NCI-H2171 treated with DMSO at 0.1 percent for 48 hours (cell line): ENCODE measurements around the gene PRDX5.
A peak's percentile ranks its signal among the peaks of the same experiment; 100 is the strongest.

Experiments
- DNase-seq: peaks from one replicate; lab custom pipeline; 2025; lab: John Stamatoyannopoulos, UW

Gene PRDX5

DNA sequence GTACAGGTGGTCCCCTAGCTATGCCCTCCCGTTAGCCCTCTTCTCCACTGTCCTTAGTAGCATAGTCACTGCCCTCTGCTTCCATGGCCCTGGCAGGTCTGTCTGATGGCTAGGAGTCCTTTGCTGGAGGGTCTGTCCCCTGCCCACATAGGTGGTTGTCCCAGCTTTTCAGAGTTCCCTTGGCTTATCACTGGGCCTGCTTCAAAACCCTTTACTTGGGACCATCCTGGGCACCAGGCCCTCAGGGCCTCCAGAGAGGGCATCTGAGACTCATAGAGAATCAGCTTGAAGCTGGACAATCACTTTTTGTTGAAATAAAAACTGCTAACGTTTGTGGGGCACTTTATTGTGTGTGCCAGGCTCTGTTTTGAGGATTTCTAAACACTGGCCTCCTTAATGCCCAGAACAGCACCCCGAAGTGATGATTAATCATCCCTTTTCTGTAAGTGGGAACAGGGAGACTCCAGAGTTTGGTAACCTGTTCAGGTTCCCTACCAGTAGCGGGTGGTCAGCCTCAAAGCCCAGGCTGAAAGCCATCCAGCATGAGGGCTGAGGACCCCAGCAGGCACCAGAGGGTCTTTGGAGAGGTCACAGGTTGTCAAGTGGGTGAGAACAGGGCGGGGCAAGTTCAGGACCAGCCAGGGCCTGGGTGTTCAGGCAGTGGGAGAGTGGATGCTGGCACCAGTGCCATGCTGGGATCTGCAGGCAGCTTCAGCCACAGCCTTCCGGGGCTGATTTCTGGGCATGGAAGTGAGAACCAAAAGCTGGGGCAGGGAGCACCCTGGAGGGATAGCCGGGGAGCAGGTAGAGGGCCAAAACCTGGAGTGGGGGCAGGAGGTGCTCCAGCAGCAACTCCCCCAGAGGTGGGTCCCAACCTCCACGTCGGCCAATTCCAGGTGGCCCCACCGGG lies 27.3 kb upstream of the PRDX5 start:
- DNase-seq, result no peak

DNA sequence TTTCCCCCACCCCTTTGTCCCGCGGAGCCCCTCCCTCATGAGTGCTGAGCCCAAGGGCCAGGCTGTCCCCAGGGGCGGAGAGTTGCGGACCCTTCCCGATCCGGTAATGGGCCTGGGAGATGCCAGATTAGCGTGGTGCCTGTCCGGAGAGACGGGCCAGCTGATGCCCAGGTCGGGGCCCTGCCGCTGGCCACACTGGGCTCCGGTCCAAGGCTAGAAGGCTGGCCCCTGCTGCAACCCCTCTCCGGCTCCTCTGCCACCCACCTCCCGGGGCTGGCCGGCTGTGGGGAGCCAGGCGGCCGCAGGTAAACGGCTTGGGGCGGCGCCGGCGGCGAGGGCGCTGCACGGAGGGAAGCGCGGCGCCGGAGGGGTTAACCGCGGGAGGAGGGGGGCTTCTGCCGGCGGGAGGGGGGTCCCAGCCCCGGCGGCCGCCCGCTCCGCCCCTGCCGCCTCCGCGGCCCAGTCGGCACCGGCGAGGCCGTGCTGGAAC lies 26.6 kb upstream of the PRDX5 start, which contains the start of gene KCNK4:
Gene KCNK4 (plus strand): TSS at position 41 of the 490 bp plus-strand sequence. CDS start 1,717 bp downstream, outside the sequence.
- DNase-seq, result no peak

GRCh38 chr11:64291752-64292459 lies 26.0 kb upstream of the PRDX5 start:
- no peak for DNase-seq

DNA sequence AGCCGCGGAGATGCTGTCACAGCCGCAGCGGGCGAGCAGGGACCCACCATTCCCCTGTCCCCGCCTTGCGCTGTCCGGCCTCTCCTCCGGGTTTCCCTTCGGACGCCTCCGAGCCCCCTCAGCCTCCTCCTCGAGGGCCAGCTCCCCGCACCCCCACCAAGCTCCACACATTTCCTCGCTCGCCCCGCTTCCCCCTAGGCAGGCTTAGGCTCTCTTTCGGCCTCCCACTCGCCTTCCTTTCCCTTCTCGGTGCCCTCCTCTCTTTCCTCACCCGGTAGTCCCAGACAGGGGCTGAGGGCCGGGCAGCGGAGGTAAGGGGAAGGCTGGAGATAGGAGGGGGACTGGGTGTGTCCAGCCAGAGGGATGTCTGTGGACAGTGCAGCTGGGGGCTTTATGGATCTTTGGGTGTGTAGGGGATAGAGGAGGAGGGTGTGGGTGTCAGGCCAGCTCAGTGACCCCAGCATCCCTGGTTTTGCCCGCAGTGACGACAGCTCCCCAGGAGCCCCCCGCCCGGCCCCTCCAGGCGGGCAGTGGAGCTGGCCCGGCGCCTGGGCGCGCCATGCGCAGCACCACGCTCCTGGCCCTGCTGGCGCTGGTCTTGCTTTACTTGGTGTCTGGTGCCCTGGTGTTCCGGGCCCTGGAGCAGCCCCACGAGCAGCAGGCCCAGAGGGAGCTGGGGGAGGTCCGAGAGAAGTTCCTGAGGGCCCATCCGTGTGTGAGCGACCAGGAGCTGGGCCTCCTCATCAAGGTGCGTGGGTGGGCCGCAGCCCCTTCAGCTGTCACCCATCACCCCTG lies 25.3 kb upstream of the PRDX5 start:
- DNase-seq, result no peak

- no peak for DNase-seq
Observed at GRCh38 chr11:64294774-64295173, 23.1 kb upstream of the PRDX5 start.

DNA sequence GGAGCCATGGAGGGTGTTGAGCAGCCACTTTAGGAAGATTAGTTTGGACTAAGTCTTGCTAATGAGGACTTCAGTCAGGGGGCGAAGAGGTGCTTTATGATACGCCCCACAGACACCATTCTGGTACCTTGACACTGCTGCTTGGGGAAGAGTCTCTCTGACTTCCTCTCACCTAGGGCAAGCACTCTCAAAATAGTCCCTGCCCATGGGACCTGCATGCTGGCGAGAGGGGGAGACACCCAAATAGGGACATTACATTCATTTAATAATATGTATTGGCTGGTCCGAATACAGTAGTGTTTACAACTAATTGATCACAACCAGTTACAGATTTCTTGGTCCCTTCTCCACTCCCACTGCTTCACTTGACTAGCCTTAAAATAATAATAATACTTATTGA lies 22.2 kb upstream of the PRDX5 start:
- no peak for DNase-seq

GRCh38 chr11:64296236-64296635 lies 21.7 kb upstream of the PRDX5 start:
- no peak for DNase-seq

DNA sequence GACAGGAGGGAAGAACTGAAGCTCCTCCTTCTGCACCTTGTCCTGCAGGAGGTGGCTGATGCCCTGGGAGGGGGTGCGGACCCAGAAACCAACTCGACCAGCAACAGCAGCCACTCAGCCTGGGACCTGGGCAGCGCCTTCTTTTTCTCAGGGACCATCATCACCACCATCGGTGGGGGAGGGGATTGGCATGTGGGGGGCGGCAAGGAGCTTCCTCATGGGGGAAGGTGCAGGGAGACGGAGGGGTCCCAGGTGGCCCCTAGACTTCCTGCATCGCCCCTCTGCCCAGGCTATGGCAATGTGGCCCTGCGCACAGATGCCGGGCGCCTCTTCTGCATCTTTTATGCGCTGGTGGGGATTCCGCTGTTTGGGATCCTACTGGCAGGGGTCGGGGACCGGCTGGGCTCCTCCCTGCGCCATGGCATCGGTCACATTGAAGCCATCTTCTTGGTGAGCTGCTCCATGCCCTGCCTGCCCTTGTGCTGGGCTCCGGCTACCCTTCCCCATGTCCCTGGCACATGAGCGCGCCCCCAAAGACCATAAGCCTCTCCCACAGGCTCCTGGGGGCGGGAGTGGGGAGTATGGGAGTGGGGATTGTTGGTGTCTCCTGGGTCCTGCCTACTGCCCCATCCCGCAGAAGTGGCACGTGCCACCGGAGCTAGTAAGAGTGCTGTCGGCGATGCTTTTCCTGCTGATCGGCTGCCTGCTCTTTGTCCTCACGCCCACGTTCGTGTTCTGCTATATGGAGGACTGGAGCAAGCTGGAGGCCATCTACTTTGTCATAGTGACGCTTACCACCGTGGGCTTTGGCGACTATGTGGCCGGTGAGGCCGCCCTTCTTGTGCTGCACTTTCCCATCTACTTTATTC lies 20.9 kb upstream of the PRDX5 start:
- DNase-seq, result no peak

- DNase-seq, result no peak
Observed at GRCh38 chr11:64297699-64298358, 20.1 kb upstream of the PRDX5 start.

- no peak for DNase-seq
Observed at GRCh38 chr11:64298966-64299846, 18.7 kb upstream of the PRDX5 start.

DNA sequence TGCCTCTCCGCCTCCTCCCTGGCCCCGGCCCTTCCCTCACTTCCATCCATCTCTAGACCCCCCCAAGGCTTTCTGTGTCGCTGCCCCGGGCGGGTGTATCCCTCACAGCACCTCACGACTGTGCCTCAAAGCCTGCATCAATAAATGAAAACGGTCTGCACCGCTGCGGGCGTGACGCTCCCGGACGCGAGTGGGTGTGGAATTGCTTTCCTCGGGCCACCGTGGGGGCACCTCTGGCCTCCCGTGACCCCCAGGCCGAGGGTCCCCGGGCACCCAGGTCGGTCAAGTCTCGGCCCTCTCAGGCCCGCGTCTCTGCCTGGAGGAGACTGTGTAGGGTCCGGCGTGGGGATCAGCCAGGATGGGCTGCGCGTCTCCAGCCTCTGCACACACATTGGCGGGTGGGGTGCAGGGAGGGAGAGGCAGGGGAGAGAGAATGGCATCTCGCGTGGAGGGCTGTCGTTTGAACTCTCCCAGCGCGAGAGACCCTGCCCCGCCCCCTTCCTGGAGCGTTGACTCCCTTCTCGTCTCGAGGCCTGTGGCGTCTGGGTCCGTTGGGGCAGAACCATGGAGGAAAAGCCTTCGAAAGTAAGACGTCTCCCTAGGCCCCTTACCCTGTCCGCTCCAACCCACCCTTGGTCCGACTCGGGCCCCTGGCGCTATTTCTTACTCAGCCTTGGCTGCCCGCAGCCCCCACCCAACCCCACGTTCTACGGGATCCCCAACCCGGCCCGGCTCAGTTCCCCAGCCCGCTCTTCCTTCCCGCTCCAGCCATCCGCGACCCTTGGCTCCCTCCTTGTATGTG lies 17.9 kb upstream of the PRDX5 start, which contains the start of gene CATSPERZ:
Gene CATSPERZ (plus strand): TSS at position 512 of the 802 bp plus-strand sequence. CDS start 53 bp downstream, at position 565.
- no peak for DNase-seq

DNA sequence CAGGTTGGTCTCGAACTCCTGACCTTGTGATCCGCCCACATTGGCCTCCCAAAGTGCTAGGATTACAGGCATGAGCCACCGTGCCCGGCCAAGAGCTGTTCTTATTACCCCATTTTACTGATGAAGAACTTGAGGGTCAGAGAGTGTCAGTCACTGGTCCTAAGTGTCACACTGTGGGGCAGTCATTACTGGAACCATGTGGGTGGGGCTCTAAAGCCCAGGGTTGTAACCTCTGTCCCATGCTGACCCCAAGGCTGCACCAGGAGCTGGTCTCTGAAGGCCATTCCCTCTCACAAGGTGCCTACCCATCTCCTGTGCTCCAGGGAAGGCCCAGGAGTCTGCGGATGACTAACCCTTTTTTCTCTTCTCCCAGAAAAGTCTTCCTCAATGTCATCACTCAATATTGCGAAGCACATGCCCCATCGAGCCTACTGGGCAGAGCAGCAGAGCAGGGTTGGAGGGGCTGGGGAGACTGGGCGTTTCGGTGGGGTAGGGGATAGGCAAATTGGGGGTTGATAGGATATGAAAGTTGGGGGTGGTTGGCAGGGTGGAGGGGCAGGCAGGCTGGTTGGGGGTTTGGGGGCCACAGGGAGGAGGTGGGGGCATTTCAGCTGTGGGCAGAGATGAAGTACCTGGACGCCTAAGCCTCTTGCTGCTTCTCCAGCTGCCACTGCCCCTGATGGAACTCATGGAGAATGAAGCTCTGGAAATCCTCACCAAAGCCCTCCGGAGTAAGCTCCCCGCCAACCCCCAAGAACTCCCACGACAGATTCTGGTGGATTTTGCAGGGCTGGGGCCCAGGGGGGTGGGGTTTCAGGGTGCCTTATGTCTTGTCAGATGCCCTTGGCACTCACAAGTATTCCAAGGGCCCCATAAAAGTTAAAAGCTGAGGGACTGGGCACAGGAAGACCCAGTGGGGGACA lies 14.6 kb upstream of the PRDX5 start:
- no peak for DNase-seq

DNA sequence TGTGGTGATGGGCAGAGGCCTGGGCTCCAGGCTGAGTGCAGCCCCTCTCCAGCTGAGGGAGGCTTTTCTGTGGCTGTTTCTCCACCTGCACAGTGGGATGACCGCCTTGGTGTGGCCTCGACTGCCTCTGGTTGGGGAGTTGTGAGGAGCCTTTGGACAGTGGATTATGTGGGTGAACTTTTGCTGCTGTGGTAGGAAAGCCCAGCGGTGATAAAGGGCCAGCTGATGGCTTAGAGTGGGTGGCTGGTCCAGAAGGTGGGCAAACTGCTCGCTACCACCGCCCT lies 13.9 kb upstream of the PRDX5 start:
- no peak for DNase-seq

DNA sequence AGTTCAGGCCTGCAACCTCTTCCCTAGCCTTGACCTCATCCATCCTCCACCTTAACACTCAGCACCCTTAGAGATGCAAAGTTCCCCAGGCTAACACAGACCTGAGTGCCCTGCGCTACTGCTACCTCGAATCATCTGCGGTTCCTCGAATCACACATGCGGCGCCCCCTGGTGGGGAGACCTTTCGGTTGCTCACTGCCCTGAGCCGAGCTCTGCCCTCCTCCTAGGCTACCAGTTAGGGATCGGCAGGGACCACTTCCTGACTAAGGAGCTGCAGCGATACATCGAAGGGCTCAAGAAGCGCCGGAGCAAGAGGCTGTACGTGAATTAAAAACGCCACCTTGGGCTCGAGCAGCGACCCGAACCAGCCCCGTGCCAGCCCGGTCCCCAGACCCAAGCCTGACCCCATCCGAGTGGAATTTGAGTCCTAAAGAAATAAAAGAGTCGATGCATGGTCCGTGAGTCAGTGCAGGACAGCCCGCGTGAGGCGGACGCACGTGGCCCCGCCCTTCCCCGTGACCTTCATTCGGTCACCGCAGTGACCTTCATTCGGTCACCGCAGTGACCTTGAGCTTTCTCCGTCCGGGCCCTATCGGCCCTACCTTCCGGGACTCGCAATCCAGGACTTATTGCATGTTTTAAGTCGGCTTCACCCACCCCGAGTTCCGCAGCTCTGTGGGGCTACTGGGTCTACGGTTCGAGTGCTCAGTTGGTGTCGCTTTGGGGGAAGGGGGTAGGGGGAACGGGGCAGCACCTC lies 13.4 kb upstream of the PRDX5 start:
- peak; percentile 85 for DNase-seq

DNA sequence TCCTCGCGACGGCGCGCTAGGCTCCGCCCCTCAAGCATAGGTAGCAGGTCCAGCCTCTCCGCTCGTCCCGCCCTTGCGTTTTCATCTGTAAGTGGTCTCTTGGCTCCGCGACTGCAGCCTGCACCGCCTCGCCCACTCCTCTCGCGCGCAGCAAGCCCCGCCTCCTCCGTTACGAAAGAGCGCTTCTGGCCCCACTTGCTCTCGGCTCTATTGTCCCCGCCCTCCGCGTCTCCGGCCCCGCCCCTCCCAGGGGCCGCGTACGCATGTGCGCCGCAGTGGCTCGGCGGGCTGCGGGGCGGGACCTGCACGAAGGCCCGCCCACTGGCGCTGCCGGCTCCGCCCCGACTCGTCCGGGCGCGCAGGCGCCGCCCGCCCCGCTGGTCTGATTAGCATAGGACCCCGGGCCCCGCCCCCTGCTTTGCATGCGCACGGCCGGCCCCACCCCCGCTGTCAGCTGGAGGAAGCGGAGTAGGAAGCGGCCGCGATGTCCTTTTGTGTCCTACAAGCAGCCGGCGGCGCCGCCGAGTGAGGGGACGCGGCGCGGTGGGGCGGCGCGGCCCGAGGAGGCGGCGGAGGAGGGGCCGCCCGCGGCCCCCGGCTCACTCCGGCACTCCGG lies 12.7 kb upstream of the PRDX5 start, which contains the start of gene ESRRA:
Gene ESRRA (plus strand): TSS at position 450 of the 616 bp plus-strand sequence. CDS start 1,656 bp downstream, outside the sequence.
- peak; percentile 99 for DNase-seq
